DMS53 treated with DMSO at 0.1 percent for 48 hours (cell line): ENCODE data around the gene NOC2L.
"Not testable (repeated sequence)": the region's sequence is repeated elsewhere in the genome, so short reads cannot be mapped to it uniquely, and the experiment has no call there.

Experiments used
- DNase-seq: peaks from one replicate; lab custom pipeline; 2025; ENCODE audit not compliant: unreplicated experiment; lab: John Stamatoyannopoulos, UW

Gene NOC2L

GRCh38 chr1:994546-994945, 35.5 kb upstream of the NOC2L start:
- DNase-seq = not testable (repeated sequence)

- DNase-seq = no peak
Observed at GRCh38 chr1:993379-993995, 34.4 kb upstream of the NOC2L start.

- no peak for DNase-seq
Observed at GRCh38 chr1:992362-992761, 33.3 kb upstream of the NOC2L start.

GRCh38 chr1:991895-992294, 32.8 kb upstream of the NOC2L start:
- DNase-seq = no peak

- DNase-seq = not testable (repeated sequence)
Observed at GRCh38 chr1:991275-991674, 32.2 kb upstream of the NOC2L start.

- DNase-seq = not testable (repeated sequence)
Observed at GRCh38 chr1:988061-988460, 29.0 kb upstream of the NOC2L start.

- DNase-seq = no peak
Observed at GRCh38 chr1:985126-985525, 26.1 kb upstream of the NOC2L start.

GRCh38 chr1:984476-984814, 25.4 kb upstream of the NOC2L start:
- no peak for DNase-seq

GRCh38 chr1:983798-984475, 24.9 kb upstream of the NOC2L start:
- no peak for DNase-seq

- DNase-seq = no peak
Observed at GRCh38 chr1:982765-983436, 23.8 kb upstream of the NOC2L start.

GRCh38 chr1:981955-982558, 23.0 kb upstream of the NOC2L start, which contains the start of gene PERM1:
TSS of gene PERM1 (minus strand) at chr1:982093. CDS start at chr1:981029, 1,064 bp downstream.
- DNase-seq = no peak

- DNase-seq = no peak
Observed at GRCh38 chr1:981491-981954, 22.5 kb upstream of the NOC2L start.

- DNase-seq = no peak
Observed at GRCh38 chr1:980602-981395, 21.7 kb upstream of the NOC2L start.

- DNase-seq = no peak
Observed at GRCh38 chr1:980137-980571, 21.1 kb upstream of the NOC2L start.

- DNase-seq = no peak
Observed at GRCh38 chr1:979744-980072, 20.7 kb upstream of the NOC2L start.

GRCh38 chr1:978835-979743, 20.0 kb upstream of the NOC2L start:
- DNase-seq = no peak

GRCh38 chr1:978069-978834, 19.2 kb upstream of the NOC2L start:
- peak; percentile 10 for DNase-seq

- DNase-seq = not testable (repeated sequence)
Observed at GRCh38 chr1:976791-977190, 17.7 kb upstream of the NOC2L start.
